HFFc6 (cell line): ENCODE measurements around the gene STIM1. TPM values are rescaled to one million over a fixed set of nuclear protein-coding genes. Genes with fewer than 3 reads are reported as not detected.

Experiments used
- DNase-seq: peaks from one replicate; pipeline ENCODE4 v3.0.0-alpha.2; 2018
- H3K27ac Mint-ChIP-seq: 2 replicates; pipeline ENCODE4 v1.8.0; 2020; ENCODE audit warnings: mild to moderate bottlenecking, mixed read lengths
- H3K27me3 Mint-ChIP-seq: 2 replicates; pipeline ENCODE4 v1.8.0; 2021; ENCODE audit warnings: mild to moderate bottlenecking, moderate library complexity, mixed read lengths; ENCODE audit not compliant: insufficient read depth
- H3K36me3 Mint-ChIP-seq: 2 replicates; pipeline ENCODE4 v1.8.0; 2021; ENCODE audit warnings: low read depth, mixed read lengths
- H3K4me1 Mint-ChIP-seq: 2 replicates; pipeline ENCODE4 v1.8.0; 2020; ENCODE audit warnings: low read depth, mixed read lengths
- H3K4me3 Mint-ChIP-seq: 2 replicates; pipeline ENCODE4 v1.8.0; 2020; ENCODE audit warnings: mild to moderate bottlenecking, moderate library complexity, mixed read lengths
- H3K9me3 Mint-ChIP-seq: 2 replicates; pipeline ENCODE4 v1.8.0; 2020; ENCODE audit warnings: mild to moderate bottlenecking, mixed read lengths
- total RNA-seq, 6 experiments: library from RNA; stranded (reverse); fragmentation: NEBNext Ultra II Directional; extraction: Animal tissue kit (Norgen Biotek cat#: 25700); gene quantifications; 2 replicates in 1 of 6; 3 replicates in 5 of 6; pipeline ENCODE4 v1.2.3, GENCODE V29; 2021
- TF ChIP-seq, protein P1 (sequence below): fragments of 200-600 bp; sonication (generic); IDR thresholded peaks from 2 replicates; pipeline ENCODE4 v1.5.0; 2021; ENCODE audit warnings: antibody characterized with exemption, mild to moderate bottlenecking

STIM1 gene
- total RNA-seq, 6 experiments from 2014 or later = 27.6 to 33.1 (median 30.7) TPM

DNA sequence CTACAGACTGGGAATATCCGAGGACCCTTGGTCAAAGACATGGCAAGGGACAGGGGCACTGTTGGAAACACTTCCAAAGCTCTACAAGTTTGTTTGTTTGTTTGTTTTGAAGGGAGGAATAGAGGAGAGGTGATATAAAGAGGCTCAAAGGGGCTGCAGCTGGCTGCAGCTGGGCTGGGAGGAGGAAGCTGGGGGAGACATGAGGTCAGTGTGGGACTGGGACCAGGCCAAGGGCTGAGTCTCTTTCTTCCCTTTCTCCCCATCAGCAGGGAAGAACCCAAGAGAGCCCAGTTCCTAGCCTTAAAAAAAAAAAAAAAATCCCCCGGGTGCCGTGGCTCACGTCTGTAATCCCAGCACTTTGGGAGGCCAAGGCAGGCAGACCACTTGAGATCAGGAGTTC is 19.7 kb upstream of the STIM1 start:
- TF ChIP-seq, protein P1, sequence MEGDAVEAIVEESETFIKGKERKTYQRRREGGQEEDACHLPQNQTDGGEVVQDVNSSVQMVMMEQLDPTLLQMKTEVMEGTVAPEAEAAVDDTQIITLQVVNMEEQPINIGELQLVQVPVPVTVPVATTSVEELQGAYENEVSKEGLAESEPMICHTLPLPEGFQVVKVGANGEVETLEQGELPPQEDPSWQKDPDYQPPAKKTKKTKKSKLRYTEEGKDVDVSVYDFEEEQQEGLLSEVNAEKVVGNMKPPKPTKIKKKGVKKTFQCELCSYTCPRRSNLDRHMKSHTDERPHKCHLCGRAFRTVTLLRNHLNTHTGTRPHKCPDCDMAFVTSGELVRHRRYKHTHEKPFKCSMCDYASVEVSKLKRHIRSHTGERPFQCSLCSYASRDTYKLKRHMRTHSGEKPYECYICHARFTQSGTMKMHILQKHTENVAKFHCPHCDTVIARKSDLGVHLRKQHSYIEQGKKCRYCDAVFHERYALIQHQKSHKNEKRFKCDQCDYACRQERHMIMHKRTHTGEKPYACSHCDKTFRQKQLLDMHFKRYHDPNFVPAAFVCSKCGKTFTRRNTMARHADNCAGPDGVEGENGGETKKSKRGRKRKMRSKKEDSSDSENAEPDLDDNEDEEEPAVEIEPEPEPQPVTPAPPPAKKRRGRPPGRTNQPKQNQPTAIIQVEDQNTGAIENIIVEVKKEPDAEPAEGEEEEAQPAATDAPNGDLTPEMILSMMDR = no peak
- Mint-ChIP-seq H3K36me3 (peaks cover 26% of the 10 kb centered on the region), H3K27me3 (no peaks in the 10 kb centered on the region), H3K4me3 (no peak overlapping the region), H3K27ac (peak overlapping the region; percentile 8; the same call in 1 of the 2 replicates), H3K9me3 (no peaks in the 10 kb centered on the region), H3K4me1 (peaks cover 52% of the 10 kb centered on the region)
- no peak for DNase-seq

DNA sequence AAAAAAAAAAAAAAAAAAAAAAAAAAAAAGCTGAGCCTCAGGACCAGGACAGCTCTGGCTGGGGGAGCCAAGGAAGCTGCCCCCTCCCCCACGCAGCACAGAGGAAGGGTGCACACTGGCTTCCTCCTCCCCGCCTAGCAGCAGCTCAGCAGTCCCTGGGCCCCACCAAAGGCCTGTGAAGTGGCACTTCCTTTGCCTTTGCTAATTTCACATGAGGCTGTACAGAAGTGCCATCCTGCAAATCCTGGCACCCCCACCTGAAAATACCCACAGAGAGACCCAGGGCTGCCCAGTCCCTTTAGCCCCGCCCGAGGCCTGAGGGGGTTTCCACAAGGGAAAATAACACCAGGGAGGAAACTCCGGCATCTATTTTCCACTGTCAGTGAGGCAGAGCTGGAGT is 18.6 kb upstream of the STIM1 start:
- Mint-ChIP-seq H3K4me3 (no peak overlapping the region), H3K36me3 (peaks cover 23% of the 10 kb centered on the region), H3K27me3 (no peaks in the 10 kb centered on the region), H3K4me1 (peaks cover 56% of the 10 kb centered on the region), H3K9me3 (no peaks in the 10 kb centered on the region), H3K27ac (no peak overlapping the region)
- no peak for DNase-seq
- TF ChIP-seq, protein P1 = no peak

DNA sequence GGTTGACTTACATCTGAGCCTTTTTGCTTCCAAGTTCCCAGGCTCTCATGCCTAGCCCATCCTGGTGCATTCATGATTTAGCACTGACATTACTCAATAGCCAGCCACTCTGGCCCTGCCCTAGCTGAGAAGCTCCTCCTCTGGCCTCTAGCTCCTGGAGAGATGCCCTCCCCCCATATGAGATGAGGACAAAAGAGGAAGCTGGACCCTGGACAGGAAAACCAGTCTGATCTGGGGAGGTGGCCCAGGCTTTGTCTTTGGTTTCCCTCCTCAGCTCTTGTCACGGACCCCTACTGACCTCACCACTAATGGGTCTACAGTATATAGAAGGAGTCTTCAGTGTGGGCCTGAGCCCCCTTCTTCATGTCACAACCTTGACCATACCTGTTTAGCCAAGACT is 17.7 kb upstream of the STIM1 start:
- Mint-ChIP-seq H3K4me1 (peaks cover 59% of the 10 kb centered on the region), H3K9me3 (no peaks in the 10 kb centered on the region), H3K27me3 (no peaks in the 10 kb centered on the region; the same call in 1 of the 2 replicates), H3K36me3 (peaks cover 23% of the 10 kb centered on the region), H3K4me3 (no peak overlapping the region), H3K27ac (no peak overlapping the region)
- TF ChIP-seq, protein P1 = no peak
- no peak for DNase-seq

DNA sequence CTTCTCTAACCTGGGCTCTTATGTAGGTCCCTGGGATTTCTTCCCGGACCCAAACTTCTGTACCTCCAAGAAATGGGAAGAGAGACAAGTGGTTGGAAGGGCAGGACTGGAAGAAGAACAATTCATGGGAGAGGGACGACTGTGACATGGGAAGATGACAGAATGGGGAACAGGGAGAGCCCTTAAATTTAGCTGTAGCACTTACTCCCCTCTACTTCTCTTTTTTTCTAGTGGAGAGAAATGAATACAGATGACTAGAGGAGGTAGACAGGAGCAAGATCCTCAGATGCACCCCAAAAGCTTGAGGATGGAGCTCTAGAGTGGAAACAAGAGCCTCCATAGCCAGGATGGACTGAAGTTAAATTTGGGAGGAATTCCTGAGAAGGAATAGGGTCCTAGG is 17.0 kb upstream of the STIM1 start:
- peaks cover 21% of the 10 kb centered on the region for H3K36me3 Mint-ChIP-seq
- H3K4me3 Mint-ChIP-seq = 0 out of 2 replicates have a peak overlapping the region, but pooled peaks have one; percentile 17
- DNase-seq = no peak
- TF ChIP-seq, protein P1 = no peak
- H3K4me1 Mint-ChIP-seq = peaks cover 59% of the 10 kb centered on the region
- no peaks in the 10 kb centered on the region for H3K9me3 Mint-ChIP-seq
- H3K27ac Mint-ChIP-seq = peak overlapping the region; percentile 20; the same call in 1 of the 2 replicates
- peaks cover 2% of the 10 kb centered on the region; the same call in 1 of the 2 replicates for H3K27me3 Mint-ChIP-seq

DNA sequence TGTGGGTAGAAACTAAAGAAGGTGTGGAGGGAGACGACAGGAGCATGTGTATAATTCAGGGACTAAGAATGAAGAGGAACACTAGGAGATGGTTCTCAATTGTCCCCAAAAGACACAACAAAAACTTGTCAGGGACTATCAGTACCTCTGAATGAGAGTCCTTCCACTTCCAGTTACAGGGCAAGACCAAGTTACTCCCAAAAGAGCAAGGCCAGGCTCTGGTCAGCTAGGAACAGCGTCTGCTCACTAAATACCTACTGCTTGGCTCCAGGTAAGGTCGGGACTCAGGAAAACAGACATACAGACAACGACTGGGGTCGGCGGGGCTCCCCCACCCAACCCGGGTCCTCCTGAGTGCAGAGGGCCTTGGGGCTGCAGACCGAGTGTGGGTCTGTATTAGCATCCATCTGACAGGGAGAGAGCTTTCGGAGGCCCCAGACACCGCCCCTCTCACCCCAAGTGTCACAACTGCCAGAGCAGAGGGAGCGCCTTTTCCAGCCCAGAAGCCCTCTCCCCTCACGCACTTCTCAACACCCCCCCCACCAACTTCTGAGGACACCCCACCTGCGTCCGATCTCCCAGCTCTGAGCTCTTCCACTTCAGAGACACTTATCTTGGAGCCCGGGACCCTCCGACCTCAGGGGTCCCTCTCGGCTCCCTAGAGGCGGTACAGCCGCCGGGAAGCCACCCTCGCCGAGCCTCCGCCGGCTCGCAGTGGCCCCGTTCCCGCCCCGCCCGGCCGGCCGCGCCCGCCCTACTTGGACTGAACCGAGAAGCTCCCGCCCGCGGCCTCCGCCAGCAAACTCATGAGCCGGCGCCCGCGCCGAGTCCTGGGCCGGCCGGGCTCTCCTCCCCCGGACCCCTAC is 15.2 kb upstream of the STIM1 start:
- Mint-ChIP-seq H3K4me3 (peak overlapping the region; percentile 86), H3K27ac (peak overlapping the region; percentile 39), H3K4me1 (peaks cover 46% of the 10 kb centered on the region), H3K36me3 (peaks cover 13% of the 10 kb centered on the region), H3K9me3 (no peaks in the 10 kb centered on the region), H3K27me3 (peaks cover 2% of the 10 kb centered on the region; the same call in 1 of the 2 replicates)
- TF ChIP-seq, protein P1 = no peak
- DNase-seq = no peak
